ENCODE data around the gene DENND4C.
A peak's percentile ranks its signal among the peaks of the same experiment; 100 is the strongest.
"Not testable (repeated sequence)": the region's sequence is repeated elsewhere in the genome, so short reads cannot be mapped to it uniquely, and the experiment has no call there.

Gene DENND4C

DNA sequence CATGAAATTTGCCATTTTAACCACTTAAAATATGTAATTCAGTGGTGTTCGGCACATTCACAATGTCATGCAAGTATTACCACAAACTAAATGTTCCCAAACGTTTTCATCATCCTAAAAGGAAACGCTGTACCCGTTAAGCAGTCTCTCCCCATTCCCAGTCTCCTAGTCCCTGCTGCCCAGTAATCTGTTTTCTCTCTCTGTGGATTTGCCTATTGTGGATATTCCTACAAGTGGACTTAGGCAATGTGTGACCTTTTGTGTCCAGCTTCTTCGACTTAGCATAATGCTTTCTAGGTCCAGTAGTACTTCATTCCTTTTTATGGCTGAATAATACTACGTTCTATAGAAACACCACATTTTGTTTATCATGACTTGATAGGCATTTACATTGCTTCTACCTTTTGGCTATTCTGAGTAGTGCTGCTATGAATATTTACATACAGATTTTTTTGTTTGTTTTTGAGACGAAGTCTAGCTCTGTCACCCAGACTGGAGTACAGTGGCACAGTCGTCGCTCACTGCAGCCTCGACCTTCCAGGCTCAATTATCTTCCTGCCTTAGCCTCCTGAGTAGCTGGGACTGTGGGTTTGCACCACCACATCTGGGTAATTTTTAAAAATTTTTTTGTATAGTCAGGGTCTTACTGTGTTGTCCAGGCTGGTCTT lies 13.0 kb downstream of the DENND4C start:
- Mint-ChIP-seq H3K27ac (no peak overlapping the region), H3K27me3 (no peaks in the 10 kb centered on the region), H3K9me3 (no peaks in the 10 kb centered on the region), H3K4me1 (peaks cover 55% of the 10 kb centered on the region), H3K4me3 (no peak overlapping the region), H3K36me3 (peaks cover 30% of the 10 kb centered on the region)
- no peak for ATAC-seq

DNA sequence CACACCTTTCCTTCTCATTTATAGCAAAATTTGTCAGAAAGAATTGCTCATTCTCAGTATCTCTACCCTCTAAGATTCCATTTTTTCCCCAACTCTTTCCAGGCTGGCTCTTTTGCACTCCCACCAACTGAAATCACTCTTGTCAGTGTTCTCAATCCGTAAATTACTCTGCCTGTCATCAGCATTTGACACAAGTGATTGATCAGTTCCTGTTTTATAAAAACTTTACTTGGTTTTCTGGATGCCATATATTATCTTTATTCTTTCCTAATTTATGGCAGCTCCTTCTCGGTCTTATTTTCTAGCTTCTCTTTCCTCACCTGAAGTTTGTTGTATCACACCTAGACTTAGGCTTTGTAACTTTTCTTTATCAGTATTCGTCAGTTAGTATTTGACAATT lies 16.4 kb downstream of the DENND4C start:
- Mint-ChIP-seq H3K27ac (no peak overlapping the region), H3K9me3 (no peaks in the 10 kb centered on the region), H3K4me3 (no peak overlapping the region), H3K4me1 (peaks cover 62% of the 10 kb centered on the region), H3K27me3 (no peaks in the 10 kb centered on the region), H3K36me3 (peaks cover 23% of the 10 kb centered on the region)
- no peak for ATAC-seq

DNA sequence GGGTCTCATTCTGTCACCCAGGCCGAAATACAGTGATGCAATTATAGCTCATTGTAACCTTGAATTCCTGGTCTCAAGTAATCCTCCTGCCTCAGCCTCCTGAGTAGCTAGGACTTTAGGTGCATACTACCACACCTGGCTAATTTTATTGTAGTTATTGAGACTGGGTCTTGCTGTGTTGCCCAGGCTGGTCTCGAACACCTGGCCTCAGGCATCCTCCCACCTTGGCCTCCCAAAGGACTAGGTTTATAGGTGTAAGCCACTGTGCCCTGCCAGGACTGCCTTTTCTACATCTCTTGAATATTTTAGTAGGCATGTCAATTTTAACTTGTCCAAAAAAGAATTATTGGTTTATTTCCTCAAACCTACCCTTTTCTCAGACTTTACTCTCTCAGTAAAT lies 16.9 kb downstream of the DENND4C start:
- no peak overlapping the region for H3K4me3 Mint-ChIP-seq
- H3K36me3 Mint-ChIP-seq, result peaks cover 23% of the 10 kb centered on the region
- no peak overlapping the region for H3K27ac Mint-ChIP-seq
- peaks cover 68% of the 10 kb centered on the region for H3K4me1 Mint-ChIP-seq
- no peak for ATAC-seq
- H3K9me3 Mint-ChIP-seq, result no peaks in the 10 kb centered on the region
- no peaks in the 10 kb centered on the region for H3K27me3 Mint-ChIP-seq

DNA sequence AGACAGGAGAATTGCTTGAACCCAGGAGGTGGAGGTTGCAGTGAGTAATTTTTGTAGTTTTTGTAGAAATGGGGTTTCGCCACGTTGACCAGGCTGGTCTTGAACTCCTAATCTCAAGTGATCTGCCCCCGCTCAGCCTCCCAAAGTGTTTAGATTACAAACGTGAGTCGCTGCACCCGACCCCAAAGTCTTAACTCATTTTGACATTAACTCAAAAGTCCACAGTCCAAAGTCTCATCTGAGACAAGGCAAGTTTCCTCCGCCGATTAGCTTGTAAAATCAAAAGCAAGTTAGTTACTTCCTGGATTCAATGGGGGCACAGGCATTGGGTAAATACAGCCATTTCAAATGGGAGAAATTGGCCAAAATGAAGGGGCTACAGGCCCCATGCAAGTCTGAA lies 19.9 kb downstream of the DENND4C start:
- H3K27ac Mint-ChIP-seq, H3K27me3 Mint-ChIP-seq, ATAC-seq, H3K4me3 Mint-ChIP-seq, H3K9me3 Mint-ChIP-seq: not testable (repeated sequence)
- Mint-ChIP-seq H3K36me3 (peaks cover 15% of the 10 kb centered on the region), H3K4me1 (peaks cover 65% of the 10 kb centered on the region)

DNA sequence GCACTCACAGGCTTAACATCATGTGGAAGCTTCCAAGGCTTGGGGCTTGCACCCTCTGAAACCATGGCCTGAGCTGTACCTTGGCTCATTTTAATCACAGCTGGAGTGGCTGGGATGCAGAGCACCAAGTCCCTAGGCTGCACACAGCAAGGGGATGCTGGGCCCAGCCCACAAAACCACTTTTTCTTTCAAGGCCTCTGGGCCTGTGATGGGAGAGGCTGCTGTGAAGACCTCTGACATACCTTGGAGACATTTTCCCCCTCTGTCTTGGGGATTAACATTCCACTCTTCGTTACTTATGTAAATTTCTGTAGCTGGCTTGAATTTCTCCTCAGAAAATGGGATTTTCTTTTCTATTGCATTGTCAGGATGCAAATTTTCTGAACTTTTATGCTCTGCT lies 20.7 kb downstream of the DENND4C start:
- not testable (repeated sequence) for H3K4me3 Mint-ChIP-seq, H3K27ac Mint-ChIP-seq, H3K36me3 Mint-ChIP-seq, H3K27me3 Mint-ChIP-seq, H3K9me3 Mint-ChIP-seq, ATAC-seq
- peaks cover 57% of the 10 kb centered on the region for H3K4me1 Mint-ChIP-seq

DNA sequence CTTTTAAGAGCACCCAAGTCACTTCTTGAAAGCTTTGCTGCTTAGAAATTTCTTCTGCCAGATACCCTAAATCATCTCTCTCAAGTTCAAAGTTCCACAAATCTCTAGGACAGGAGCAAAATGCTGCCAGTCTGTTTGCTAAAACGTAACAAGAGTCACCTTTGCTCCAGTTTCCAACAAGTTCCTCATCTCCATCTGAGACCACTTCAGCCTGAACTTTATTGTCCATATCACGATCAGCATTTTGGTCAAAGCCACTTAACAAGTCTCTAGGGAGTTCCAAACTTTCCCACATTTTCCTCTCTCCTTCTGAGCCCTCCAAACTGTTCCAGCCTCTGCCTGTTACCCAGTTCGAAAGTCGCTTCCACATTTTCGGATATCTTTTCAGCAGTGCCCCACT lies 21.1 kb downstream of the DENND4C start:
- not testable (repeated sequence) for ATAC-seq, H3K27ac Mint-ChIP-seq, H3K36me3 Mint-ChIP-seq, H3K27me3 Mint-ChIP-seq, H3K9me3 Mint-ChIP-seq, H3K4me3 Mint-ChIP-seq
- peaks cover 53% of the 10 kb centered on the region for H3K4me1 Mint-ChIP-seq

DNA sequence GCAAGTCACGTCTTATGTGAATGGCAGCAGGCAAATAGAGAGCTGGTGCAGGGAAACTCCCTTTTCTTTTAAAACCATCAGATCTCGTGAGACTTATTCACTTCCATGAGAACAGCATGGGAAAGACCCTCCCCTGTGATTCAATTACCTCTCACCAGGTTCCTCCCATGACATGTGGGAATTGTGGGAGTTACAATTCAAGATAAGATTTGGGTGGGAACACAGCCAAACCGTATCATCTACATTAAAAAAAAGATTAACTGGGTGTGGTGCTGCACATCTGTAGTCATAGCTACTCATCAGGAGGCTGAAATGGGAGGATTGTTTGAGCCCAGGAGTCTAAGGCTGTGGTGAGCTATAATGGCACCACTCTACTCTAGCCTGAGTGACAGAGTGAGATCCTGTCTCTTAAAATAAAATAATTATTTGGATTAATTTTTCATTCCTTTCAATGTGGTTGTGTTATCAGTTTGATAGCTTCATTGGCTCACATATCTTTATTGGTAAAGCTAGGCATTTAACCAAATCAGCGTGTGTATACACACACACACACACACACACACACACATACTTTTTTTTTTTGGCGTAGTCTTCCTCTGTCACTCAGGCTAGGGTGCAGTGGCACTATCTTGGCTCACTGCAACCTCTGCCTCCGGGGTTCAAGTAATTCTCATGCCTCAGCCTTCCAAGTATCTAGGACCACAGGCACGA lies 21.8 kb downstream of the DENND4C start:
- H3K9me3 Mint-ChIP-seq, result no peaks in the 10 kb centered on the region
- no peak overlapping the region for H3K4me3 Mint-ChIP-seq
- ATAC-seq, result no peak

DNA sequence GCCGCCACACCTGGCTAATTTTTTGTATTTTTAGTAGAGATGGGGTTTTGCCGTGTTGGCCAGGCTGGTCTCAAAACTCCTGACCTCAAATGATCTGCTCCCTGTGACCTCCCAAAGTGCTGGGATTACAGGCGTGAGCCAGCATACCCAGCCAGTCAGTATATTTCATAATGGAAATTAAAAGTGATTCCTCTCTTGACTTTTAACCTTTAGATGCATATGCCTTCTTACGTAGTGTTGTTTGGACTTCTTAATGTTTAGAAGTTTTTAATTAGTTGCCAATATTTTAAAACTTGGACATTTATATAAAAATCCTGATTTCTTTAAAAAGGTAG lies 22.4 kb downstream of the DENND4C start:
- no peak overlapping the region for H3K27ac Mint-ChIP-seq
- ATAC-seq, result no peak
- H3K4me1 Mint-ChIP-seq, result peaks cover 51% of the 10 kb centered on the region
- no peaks in the 10 kb centered on the region for H3K9me3 Mint-ChIP-seq
- no peaks in the 10 kb centered on the region for H3K36me3 Mint-ChIP-seq
- H3K27me3 Mint-ChIP-seq, result no peaks in the 10 kb centered on the region
- H3K4me3 Mint-ChIP-seq, result no peak overlapping the region

More for the DNA sequence above, 21.8 kb downstream of the DENND4C start:
- Mint-ChIP-seq H3K4me1 (peaks cover 51% of the 10 kb centered on the region), H3K36me3 (no peaks in the 10 kb centered on the region), H3K27ac (no peak overlapping the region), H3K27me3 (no peaks in the 10 kb centered on the region)

DNA sequence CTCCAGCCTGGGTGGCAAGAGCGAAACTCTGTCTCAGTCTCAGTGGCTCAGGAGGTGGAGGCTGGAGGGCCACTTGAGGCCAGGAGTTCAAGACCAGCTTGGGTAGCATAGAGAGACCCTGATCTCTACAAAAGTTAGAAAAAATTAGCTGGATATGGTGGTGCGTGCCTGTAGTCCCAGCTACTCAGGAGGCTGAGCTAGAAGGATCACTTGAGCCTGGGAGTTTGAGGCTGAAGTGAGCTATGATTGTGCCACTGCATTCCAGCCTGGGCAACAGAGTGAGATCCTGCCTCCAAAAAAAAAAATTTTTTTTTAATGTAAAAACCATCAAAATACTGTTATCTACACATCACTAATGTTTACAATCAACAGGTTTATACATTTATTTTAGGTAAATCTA lies 24.6 kb downstream of the DENND4C start:
- no peak overlapping the region for H3K4me3 Mint-ChIP-seq
- H3K4me1 Mint-ChIP-seq, result peaks cover 52% of the 10 kb centered on the region
- no peak overlapping the region for H3K27ac Mint-ChIP-seq
- H3K27me3 Mint-ChIP-seq, result no peaks in the 10 kb centered on the region
- no peak for ATAC-seq
- peaks cover 5% of the 10 kb centered on the region for H3K36me3 Mint-ChIP-seq
- no peaks in the 10 kb centered on the region for H3K9me3 Mint-ChIP-seq

DNA sequence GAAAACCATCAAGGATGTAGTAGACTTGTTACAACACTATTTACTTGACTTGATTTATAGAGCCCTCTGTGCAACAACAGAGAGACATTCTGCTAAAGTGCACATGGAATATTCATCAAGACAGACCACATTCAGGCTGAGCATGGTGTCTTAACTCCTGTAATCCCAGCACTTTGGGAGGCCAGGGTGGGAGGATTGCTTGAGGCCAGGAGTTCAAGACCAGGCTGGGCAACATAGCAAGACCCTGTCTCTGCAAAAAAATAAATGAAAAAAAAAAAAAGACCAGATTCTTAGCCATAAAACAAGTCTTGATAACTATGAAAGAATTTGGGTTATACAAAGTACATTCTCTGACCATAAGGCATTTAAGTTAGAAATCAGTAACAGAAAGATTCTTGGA lies 25.3 kb downstream of the DENND4C start:
- no peak for ATAC-seq
- Mint-ChIP-seq H3K4me1 (peaks cover 53% of the 10 kb centered on the region), H3K27ac (no peak overlapping the region), H3K9me3 (no peaks in the 10 kb centered on the region), H3K27me3 (no peaks in the 10 kb centered on the region), H3K36me3 (peaks cover 5% of the 10 kb centered on the region), H3K4me3 (no peak overlapping the region)

DNA sequence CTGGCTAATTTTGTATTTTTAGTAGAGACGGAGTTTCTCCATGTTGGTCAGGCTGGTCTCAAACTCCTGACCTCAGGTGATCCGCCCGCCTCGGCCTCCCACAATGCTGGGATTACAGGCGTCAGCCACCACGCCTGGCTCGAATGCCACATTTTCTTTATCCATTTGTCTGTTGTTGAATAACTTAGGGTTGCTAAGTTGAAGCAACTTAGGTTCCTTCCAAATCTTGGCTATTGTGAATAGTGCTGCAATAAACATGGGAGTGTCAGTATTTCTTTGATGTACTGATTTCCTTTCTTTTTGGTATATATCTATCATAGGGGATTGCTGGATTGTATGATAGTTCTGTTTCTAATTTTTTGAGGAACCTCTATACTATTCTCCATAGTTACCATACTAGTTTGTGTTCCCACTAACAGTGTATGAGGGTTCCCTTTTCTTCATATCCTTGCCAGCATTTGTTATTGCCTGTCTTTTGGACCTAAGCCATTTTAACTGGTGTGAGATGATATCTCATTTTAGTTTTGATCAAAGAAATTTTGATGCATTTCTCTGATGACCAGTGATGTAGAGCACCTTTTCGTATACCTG lies 29.3 kb downstream of the DENND4C start:
- peaks cover 46% of the 10 kb centered on the region for H3K4me1 Mint-ChIP-seq
- H3K36me3 Mint-ChIP-seq, ATAC-seq, H3K9me3 Mint-ChIP-seq, H3K4me3 Mint-ChIP-seq, H3K27me3 Mint-ChIP-seq: not testable (repeated sequence)
- peak overlapping the region; percentile 35 for H3K27ac Mint-ChIP-seq

DNA sequence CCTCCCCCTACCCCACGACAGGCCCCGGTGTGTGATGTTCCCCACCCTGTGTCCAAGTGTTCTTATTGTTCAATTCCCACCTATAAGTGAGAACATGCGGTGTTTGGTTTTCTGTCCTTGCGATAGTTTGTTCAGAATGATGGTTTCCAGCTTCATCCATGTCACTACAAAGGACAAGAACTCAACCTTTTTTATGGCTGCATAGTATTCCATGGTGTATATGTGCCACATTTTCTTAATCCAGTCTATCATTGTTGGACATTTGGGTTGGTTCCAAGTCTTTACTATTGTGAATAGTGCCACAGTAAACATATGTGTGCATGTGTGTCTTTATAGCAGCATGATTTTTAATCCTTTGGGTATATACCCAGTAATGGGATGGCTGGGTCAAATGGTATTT lies 35.1 kb downstream of the DENND4C start:
- not testable (repeated sequence) for ATAC-seq, H3K27ac Mint-ChIP-seq, H3K9me3 Mint-ChIP-seq, H3K27me3 Mint-ChIP-seq, H3K4me3 Mint-ChIP-seq
- peaks cover 50% of the 10 kb centered on the region for H3K4me1 Mint-ChIP-seq
- H3K36me3 Mint-ChIP-seq, result peaks cover 21% of the 10 kb centered on the region

DNA sequence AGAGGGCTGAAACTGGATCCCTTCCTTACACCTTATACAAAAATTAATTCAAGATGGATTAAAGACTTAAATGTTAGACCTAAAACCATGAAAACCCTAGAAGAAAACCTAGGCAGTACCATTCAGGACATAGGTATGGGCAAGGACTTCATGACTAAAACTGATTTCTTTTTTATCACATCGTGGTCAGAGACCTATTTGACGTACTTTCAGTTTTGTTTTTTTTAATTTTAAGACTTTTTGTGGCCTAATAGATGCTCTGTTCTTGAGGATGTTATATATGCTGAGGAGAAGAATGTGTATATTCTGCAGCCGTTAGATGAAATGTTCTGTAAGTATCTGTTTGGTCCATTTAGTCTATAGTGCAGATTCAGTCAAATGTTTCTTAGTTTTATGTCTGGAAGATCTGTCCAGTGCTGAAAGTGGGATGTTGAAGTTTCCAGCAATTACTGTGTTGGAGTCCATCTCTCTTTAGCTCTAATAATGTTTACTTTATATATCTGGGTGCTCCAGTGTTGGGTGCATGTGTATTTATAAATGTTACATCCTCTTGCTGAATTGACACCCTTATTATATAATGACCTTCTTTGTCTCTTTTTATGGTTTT lies 36.4 kb downstream of the DENND4C start:
- H3K27me3 Mint-ChIP-seq, H3K4me3 Mint-ChIP-seq, ATAC-seq, H3K27ac Mint-ChIP-seq, H3K9me3 Mint-ChIP-seq: not testable (repeated sequence)
- peaks cover 42% of the 10 kb centered on the region for H3K4me1 Mint-ChIP-seq
- peaks cover 21% of the 10 kb centered on the region for H3K36me3 Mint-ChIP-seq

DNA sequence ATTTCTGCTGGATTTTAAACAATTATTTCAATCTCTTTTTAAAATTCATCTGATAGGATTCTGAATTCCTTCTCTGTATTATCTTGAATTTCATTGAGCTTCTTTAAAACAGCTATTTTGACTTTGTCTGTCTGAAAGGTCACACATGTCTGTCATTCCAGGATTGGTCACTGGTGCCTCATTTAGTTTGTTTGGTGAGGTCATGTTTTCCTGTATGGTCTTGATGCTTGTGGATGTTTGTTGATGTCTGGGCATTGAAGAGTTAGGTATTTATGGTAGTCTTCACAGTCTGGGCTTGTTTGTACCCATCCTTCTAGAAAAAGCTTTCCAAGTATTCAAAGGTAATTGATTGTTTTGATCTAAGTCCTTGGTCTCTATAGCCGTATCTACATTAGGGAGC lies 39.1 kb downstream of the DENND4C start:
- H3K27ac Mint-ChIP-seq, result no peak overlapping the region
- no peaks in the 10 kb centered on the region for H3K9me3 Mint-ChIP-seq
- H3K4me1 Mint-ChIP-seq, result peaks cover 32% of the 10 kb centered on the region
- peaks cover 19% of the 10 kb centered on the region for H3K36me3 Mint-ChIP-seq
- no peaks in the 10 kb centered on the region for H3K27me3 Mint-ChIP-seq
- H3K4me3 Mint-ChIP-seq, result no peak overlapping the region
- ATAC-seq, result no peak

DNA sequence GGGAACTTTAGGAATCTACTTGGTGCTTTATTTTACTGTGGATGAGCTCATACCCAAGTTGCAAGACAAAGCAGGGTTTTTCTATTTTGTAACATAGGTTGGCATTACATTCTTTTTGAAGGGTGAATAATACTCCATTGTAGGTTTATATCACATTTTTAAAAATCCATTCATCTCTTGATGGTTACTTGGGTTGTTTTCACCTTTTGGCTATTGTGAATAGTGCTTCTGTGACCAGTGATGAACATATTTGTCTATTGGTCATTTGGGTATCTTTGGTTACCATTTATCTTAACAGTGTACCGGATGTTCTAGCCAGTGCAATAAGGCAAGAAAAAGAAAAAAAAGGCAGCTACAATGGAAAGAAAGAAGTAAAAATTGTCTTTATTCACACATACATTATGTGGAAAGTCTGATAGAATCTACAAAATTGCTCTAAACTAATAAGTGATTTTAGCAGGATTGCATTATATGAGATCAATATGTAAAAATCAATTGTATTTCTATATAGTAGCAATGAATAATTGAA lies 40.0 kb downstream of the DENND4C start:
- Mint-ChIP-seq H3K27ac (no peak overlapping the region), H3K4me3 (no peak overlapping the region), H3K9me3 (no peaks in the 10 kb centered on the region), H3K4me1 (peaks cover 28% of the 10 kb centered on the region), H3K36me3 (peaks cover 16% of the 10 kb centered on the region), H3K27me3 (no peaks in the 10 kb centered on the region)
- ATAC-seq, result no peak

All from stimulated activated memory B cell treated with anti-CD40 and anti-IgM and Interleukin-4, amounts not matched to agents 10 μg/mL and 1 μg/mL and 100 μg/mL, for 72 hours (primary cell).